Right lobe of liver (tissue), 4 donors: Measurements from ENCODE around the gene STX3.

Experiments
- POLR2A ChIP-seq: fragments of 450-650 bp; IDR thresholded peaks from one replicate; pipeline ENCODE4 v1.6.1; 2017; ENCODE audit warnings: antibody characterized with exemption, mild to moderate bottlenecking
- TF ChIP-seq, protein P1 (sequence below), 4 donors: fragments of 200-600 bp in 3 of 4; fragments of 450-650 bp in 1 of 4; IDR thresholded peaks; one replicate each; pipeline versions ENCODE4 v1.5.1 to v1.8.0; 2016 to 2022; ENCODE audit warnings: antibody characterized with exemption in 4 of 4, mild to moderate bottlenecking in 2 of 4
- donor health status: DM: no; HTN: no; CAD: no.
- donor health status: DM: no; HTN: no; CAD: no.
- donor health status: DM: no; HTN: yes; CAD: no.

GRCh38 chr11:59765068-59765735, 10.0 kb downstream of the STX3 start:
- TF ChIP-seq, protein P1, sequence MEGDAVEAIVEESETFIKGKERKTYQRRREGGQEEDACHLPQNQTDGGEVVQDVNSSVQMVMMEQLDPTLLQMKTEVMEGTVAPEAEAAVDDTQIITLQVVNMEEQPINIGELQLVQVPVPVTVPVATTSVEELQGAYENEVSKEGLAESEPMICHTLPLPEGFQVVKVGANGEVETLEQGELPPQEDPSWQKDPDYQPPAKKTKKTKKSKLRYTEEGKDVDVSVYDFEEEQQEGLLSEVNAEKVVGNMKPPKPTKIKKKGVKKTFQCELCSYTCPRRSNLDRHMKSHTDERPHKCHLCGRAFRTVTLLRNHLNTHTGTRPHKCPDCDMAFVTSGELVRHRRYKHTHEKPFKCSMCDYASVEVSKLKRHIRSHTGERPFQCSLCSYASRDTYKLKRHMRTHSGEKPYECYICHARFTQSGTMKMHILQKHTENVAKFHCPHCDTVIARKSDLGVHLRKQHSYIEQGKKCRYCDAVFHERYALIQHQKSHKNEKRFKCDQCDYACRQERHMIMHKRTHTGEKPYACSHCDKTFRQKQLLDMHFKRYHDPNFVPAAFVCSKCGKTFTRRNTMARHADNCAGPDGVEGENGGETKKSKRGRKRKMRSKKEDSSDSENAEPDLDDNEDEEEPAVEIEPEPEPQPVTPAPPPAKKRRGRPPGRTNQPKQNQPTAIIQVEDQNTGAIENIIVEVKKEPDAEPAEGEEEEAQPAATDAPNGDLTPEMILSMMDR (IDR thresholded peaks at IDR 0.05), result no peak
- no peak for TF ChIP-seq POLR2A
